ENCODE results near the gene CDADC1.

CDADC1 gene

GRCh38 chr13:49297338-49297737 lies 49.6 kb downstream of the CDADC1 start:
- TF ChIP-seq, protein P1, sequence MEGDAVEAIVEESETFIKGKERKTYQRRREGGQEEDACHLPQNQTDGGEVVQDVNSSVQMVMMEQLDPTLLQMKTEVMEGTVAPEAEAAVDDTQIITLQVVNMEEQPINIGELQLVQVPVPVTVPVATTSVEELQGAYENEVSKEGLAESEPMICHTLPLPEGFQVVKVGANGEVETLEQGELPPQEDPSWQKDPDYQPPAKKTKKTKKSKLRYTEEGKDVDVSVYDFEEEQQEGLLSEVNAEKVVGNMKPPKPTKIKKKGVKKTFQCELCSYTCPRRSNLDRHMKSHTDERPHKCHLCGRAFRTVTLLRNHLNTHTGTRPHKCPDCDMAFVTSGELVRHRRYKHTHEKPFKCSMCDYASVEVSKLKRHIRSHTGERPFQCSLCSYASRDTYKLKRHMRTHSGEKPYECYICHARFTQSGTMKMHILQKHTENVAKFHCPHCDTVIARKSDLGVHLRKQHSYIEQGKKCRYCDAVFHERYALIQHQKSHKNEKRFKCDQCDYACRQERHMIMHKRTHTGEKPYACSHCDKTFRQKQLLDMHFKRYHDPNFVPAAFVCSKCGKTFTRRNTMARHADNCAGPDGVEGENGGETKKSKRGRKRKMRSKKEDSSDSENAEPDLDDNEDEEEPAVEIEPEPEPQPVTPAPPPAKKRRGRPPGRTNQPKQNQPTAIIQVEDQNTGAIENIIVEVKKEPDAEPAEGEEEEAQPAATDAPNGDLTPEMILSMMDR (IDR thresholded peaks at IDR 0.05; ENCODE audit: low read depth, low read length): no peak

DNA sequence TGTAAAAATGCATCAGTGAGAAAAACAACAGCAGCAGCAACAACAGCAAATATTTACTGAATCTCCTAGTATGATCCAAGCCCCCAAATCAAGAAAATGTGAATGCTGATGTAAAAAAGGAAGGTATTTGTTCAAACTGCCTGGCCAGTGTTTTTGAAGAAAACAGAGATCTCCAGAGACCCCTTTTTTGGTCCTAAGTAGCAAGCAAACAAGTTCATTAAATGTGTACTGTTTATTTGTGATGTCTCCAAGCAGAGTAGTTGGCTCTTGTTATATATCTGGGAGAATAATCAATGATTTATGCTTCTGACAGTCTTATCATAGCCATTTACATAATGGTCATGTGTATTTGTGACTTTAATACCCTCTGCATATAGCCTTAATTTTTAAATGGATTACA lies 50.7 kb downstream of the CDADC1 start:
- TF ChIP-seq, protein P1 (IDR thresholded peaks at IDR 0.05; ENCODE audit: low read depth, low read length): no peak
- DNase-seq: no peak
- Histone ChIP-seq H3K36me3 (no peaks in the 10 kb centered on the region), H3K9me3 (ENCODE audit: severe bottlenecking) (no peaks in the 10 kb centered on the region), H3K4me3 (ENCODE audit: low read depth, low read length) (no peak overlapping the region), H3K27me3 (ENCODE audit: insufficient read depth, low read depth, severe bottlenecking) (no peaks in the 10 kb centered on the region), H3K27ac (no peak overlapping the region)

More at GRCh38 chr13:49297338-49297737, 49.6 kb downstream of the CDADC1 start:
- Histone ChIP-seq H3K27ac (no peak overlapping the region), H3K27me3 (ENCODE audit: insufficient read depth, low read depth, severe bottlenecking) (no peaks in the 10 kb centered on the region), H3K9me3 (ENCODE audit: severe bottlenecking) (no peaks in the 10 kb centered on the region), H3K4me3 (ENCODE audit: low read depth, low read length) (no peak overlapping the region), H3K36me3 (no peaks in the 10 kb centered on the region)
- DNase-seq: no peak

GRCh38 chr13:49298903-49299605 lies 51.3 kb downstream of the CDADC1 start:
- no peaks in the 10 kb centered on the region for H3K36me3 ChIP-seq
- H3K27me3 ChIP-seq (ENCODE audit: insufficient read depth, low read depth, severe bottlenecking): no peaks in the 10 kb centered on the region
- no peaks in the 10 kb centered on the region for H3K9me3 ChIP-seq (ENCODE audit: severe bottlenecking)
- no peak for DNase-seq
- H3K4me3 ChIP-seq (ENCODE audit: low read depth, low read length): no peak overlapping the region
- TF ChIP-seq, protein P1 (IDR thresholded peaks at IDR 0.05; ENCODE audit: low read depth, low read length): no peak
- H3K27ac ChIP-seq: no peak overlapping the region

- H3K9me3 ChIP-seq (ENCODE audit: severe bottlenecking): no peaks in the 10 kb centered on the region
- H3K36me3 ChIP-seq: no peaks in the 10 kb centered on the region
- TF ChIP-seq, protein P1 (IDR thresholded peaks at IDR 0.05; ENCODE audit: low read depth, low read length): no peak
- no peak overlapping the region for H3K27ac ChIP-seq
- no peaks in the 10 kb centered on the region for H3K27me3 ChIP-seq (ENCODE audit: insufficient read depth, low read depth, severe bottlenecking)
- no peak overlapping the region for H3K4me3 ChIP-seq (ENCODE audit: low read depth, low read length)
- no peak for DNase-seq
Measured at GRCh38 chr13:49300276-49300675, 52.6 kb downstream of the CDADC1 start.

DNA sequence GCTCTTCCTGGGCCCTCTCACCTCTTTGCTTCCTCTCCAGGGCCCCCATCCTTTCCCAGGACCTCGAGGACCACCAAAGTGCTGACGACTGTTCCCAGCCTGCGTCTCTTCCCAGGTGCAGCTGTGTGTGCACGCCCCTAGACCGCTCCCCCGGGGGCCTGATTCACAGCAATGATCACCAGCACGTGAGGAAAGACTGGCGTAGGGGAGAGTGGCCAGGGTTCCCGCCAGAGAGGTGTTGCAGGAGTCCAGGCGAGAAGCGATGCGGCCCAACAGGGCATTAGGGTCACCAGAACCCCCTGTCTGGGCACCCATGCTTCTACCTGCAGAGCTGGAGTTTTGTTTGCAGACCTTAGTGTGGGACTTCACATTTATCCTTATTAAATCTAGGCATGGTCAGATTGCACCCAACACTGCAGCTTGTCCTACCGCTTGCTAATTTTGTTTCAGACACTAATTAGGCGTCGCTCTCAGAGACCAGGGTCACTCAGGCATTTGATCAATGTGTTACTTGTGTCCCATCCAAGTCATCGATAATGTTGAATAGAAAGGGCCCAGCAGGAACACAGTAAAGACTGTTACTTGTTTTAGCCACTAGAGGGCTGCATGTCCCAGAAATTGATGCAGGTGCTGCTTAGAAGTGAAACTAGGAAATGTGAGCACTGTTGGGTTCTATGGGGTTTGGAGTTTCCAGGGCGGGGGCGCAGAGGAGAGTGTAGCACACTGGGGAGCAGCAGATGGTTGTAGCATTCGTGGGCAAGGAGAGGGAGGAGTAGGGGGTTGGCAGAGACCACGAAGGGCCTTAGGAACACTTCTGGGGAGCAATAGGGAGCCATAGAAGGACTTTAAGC lies 53.2 kb downstream of the CDADC1 start:
- H3K9me3 ChIP-seq (ENCODE audit: severe bottlenecking): no peaks in the 10 kb centered on the region
- no peak overlapping the region for H3K27ac ChIP-seq
- TF ChIP-seq, protein P1 (IDR thresholded peaks at IDR 0.05; ENCODE audit: low read depth, low read length): peak; percentile 60
- no peaks in the 10 kb centered on the region for H3K27me3 ChIP-seq (ENCODE audit: insufficient read depth, low read depth, severe bottlenecking)
- H3K36me3 ChIP-seq: no peaks in the 10 kb centered on the region
- no peak overlapping the region for H3K4me3 ChIP-seq (ENCODE audit: low read depth, low read length)
- DNase-seq: peak; percentile 29

Data from WERI-Rb-1 (cell line).